ENCODE data around the gene CRELD2.

CRELD2 gene

GRCh38 chr22:49877642-49878041 lies 40.8 kb upstream of the CRELD2 start:
- DNase-seq (ENCODE audit: extremely low spot score), result no peak
- CTCF ChIA-PET, result no interaction called here
- TF ChIP-seq ZNF384 (IDR thresholded peaks at IDR 0.05) (no peak), LEF1 (IDR thresholded peaks at IDR 0.05; ENCODE audit: borderline replicate concordance) (no peak)
- POLR2A ChIA-PET, result no interaction called here

GRCh38 chr22:49878206-49878605 lies 40.2 kb upstream of the CRELD2 start:
- ChIA-PET CTCF (no interaction called here), POLR2A (no interaction called here)
- no peak for DNase-seq (ENCODE audit: extremely low spot score)
- TF ChIP-seq FOXK2 (IDR thresholded peaks at IDR 0.05) (no peak), HDGF (IDR thresholded peaks at IDR 0.05; ENCODE audit: borderline replicate concordance) (no peak), ZNF384 (IDR thresholded peaks at IDR 0.05) (no peak), ARNT (IDR thresholded peaks at IDR 0.05) (no peak), TARDBP (IDR thresholded peaks at IDR 0.05) (no peak), SUZ12 (IDR thresholded peaks at IDR 0.05) (no peak), BHLHE40 (IDR thresholded peaks at IDR 0.05; ENCODE audit: borderline replicate concordance) (no peak), SP1 (IDR thresholded peaks at IDR 0.05) (no peak), ELF4 (IDR thresholded peaks at IDR 0.05) (no peak), CTBP1 (IDR thresholded peaks at IDR 0.05; ENCODE audit: borderline replicate concordance) (no peak), FOXM1 (IDR thresholded peaks at IDR 0.05; ENCODE audit: borderline replicate concordance) (no peak)

- DNase-seq (ENCODE audit: extremely low spot score), result no peak
- ChIA-PET POLR2A (no interaction called here), CTCF (no interaction called here)
- TF ChIP-seq ARNT (IDR thresholded peaks at IDR 0.05) (no peak), SP1 (IDR thresholded peaks at IDR 0.05) (no peak), L3MBTL2 (conservative IDR thresholded peaks at IDR 0.05) (no peak), CTBP1 (IDR thresholded peaks at IDR 0.05; ENCODE audit: borderline replicate concordance) (no peak), FOXK2 (IDR thresholded peaks at IDR 0.05) (no peak), PKNOX1 (IDR thresholded peaks at IDR 0.05) (no peak), HDGF (IDR thresholded peaks at IDR 0.05; ENCODE audit: borderline replicate concordance) (no peak), FOXA1 (IDR thresholded peaks at IDR 0.05) (no peak), ELF4 (IDR thresholded peaks at IDR 0.05) (no peak), SUZ12 (IDR thresholded peaks at IDR 0.05) (no peak), BHLHE40 (IDR thresholded peaks at IDR 0.05; ENCODE audit: borderline replicate concordance) (no peak), LEF1 (IDR thresholded peaks at IDR 0.05; ENCODE audit: borderline replicate concordance) (no peak), NFRKB (IDR thresholded peaks at IDR 0.05) (no peak), FOXM1 (IDR thresholded peaks at IDR 0.05; ENCODE audit: borderline replicate concordance) (no peak)
Measured at GRCh38 chr22:49879871-49880270, 38.6 kb upstream of the CRELD2 start.

GRCh38 chr22:49880281-49880680 lies 38.2 kb upstream of the CRELD2 start:
- ChIA-PET POLR2A (no interaction called here), CTCF (no interaction called here)
- TF ChIP-seq SP1 (IDR thresholded peaks at IDR 0.05), result no peak
- no peak for DNase-seq (ENCODE audit: extremely low spot score)

GRCh38 chr22:49881856-49882255 lies 36.6 kb upstream of the CRELD2 start:
- ChIA-PET CTCF (no interaction called here), POLR2A (interaction anchor here (0.8 kb wide), 1 partner anchor 18 kb away, joined by 3 read pairs; no protein-coding TSS in a partner anchor)
- no peak for TF ChIP-seq PKNOX1 (IDR thresholded peaks at IDR 0.05)
- TF ChIP-seq ZNF384 (IDR thresholded peaks at IDR 0.05), result no peak
- no peak for TF ChIP-seq FOXA1 (IDR thresholded peaks at IDR 0.05)
- no peak for TF ChIP-seq ELF4 (IDR thresholded peaks at IDR 0.05)
- no peak for TF ChIP-seq FOXK2 (IDR thresholded peaks at IDR 0.05)
- no peak for TF ChIP-seq SUZ12 (IDR thresholded peaks at IDR 0.05)
- TF ChIP-seq HDGF (IDR thresholded peaks at IDR 0.05; ENCODE audit: borderline replicate concordance), result no peak
- TF ChIP-seq TARDBP (IDR thresholded peaks at IDR 0.05), result no peak
- no peak for TF ChIP-seq L3MBTL2 (conservative IDR thresholded peaks at IDR 0.05)
- TF ChIP-seq LEF1 (IDR thresholded peaks at IDR 0.05; ENCODE audit: borderline replicate concordance), result no peak
- TF ChIP-seq ARNT (IDR thresholded peaks at IDR 0.05), result no peak
- no peak for TF ChIP-seq SP1 (IDR thresholded peaks at IDR 0.05)
- no peak for TF ChIP-seq CTBP1 (IDR thresholded peaks at IDR 0.05; ENCODE audit: borderline replicate concordance)
- TF ChIP-seq NFRKB (IDR thresholded peaks at IDR 0.05), result no peak
- TF ChIP-seq FOXM1 (IDR thresholded peaks at IDR 0.05; ENCODE audit: borderline replicate concordance), result no peak
- TF ChIP-seq BHLHE40 (IDR thresholded peaks at IDR 0.05; ENCODE audit: borderline replicate concordance), result no peak
- no peak for DNase-seq (ENCODE audit: extremely low spot score)

- no peak for TF ChIP-seq SP1 (IDR thresholded peaks at IDR 0.05)
- TF ChIP-seq ZNF384 (IDR thresholded peaks at IDR 0.05), result no peak
- TF ChIP-seq L3MBTL2 (conservative IDR thresholded peaks at IDR 0.05), result no peak
- no peak for TF ChIP-seq ELF4 (IDR thresholded peaks at IDR 0.05)
- no peak for TF ChIP-seq PKNOX1 (IDR thresholded peaks at IDR 0.05)
- TF ChIP-seq NFRKB (IDR thresholded peaks at IDR 0.05), result no peak
- TF ChIP-seq LEF1 (IDR thresholded peaks at IDR 0.05; ENCODE audit: borderline replicate concordance), result no peak
- TF ChIP-seq CTBP1 (IDR thresholded peaks at IDR 0.05; ENCODE audit: borderline replicate concordance), result no peak
- TF ChIP-seq FOXK2 (IDR thresholded peaks at IDR 0.05), result no peak
- no peak for TF ChIP-seq FOXA1 (IDR thresholded peaks at IDR 0.05)
- TF ChIP-seq BHLHE40 (IDR thresholded peaks at IDR 0.05; ENCODE audit: borderline replicate concordance), result no peak
- TF ChIP-seq HDGF (IDR thresholded peaks at IDR 0.05; ENCODE audit: borderline replicate concordance), result no peak
- no peak for TF ChIP-seq FOXM1 (IDR thresholded peaks at IDR 0.05; ENCODE audit: borderline replicate concordance)
- TF ChIP-seq SUZ12 (IDR thresholded peaks at IDR 0.05), result no peak
- no peak for TF ChIP-seq ARNT (IDR thresholded peaks at IDR 0.05)
- TF ChIP-seq TARDBP (IDR thresholded peaks at IDR 0.05), result no peak
- POLR2A ChIA-PET, result interaction anchor here (0.8 kb wide), 1 partner anchor 17 kb away, joined by 3 read pairs; no protein-coding TSS in a partner anchor
- CTCF ChIA-PET, result no interaction called here
- DNase-seq (ENCODE audit: extremely low spot score), result no peak
Measured at GRCh38 chr22:49882519-49883293, 35.7 kb upstream of the CRELD2 start.
